Neural crest cell (in vitro differentiated cells): ENCODE results near the gene ZMIZ1. TPM values are rescaled to one million over a fixed set of nuclear protein-coding genes. Genes with fewer than 3 reads are reported as not detected.

Source experiments
- DNase-seq: peaks from one replicate; pipeline ENCODE4 v3.0.0; 2021; ENCODE audit warnings: low read depth, mixed read lengths, low spot score
- H3K27ac Mint-ChIP-seq: one replicate; pipeline ENCODE4 v1.8.0; 2021; ENCODE audit warnings: mild to moderate bottlenecking, mixed read lengths; ENCODE audit not compliant: unreplicated experiment
- H3K27me3 Mint-ChIP-seq: 2 replicates; pipeline ENCODE4 v1.8.0; 2021; ENCODE audit warnings: low read depth, mild to moderate bottlenecking, mixed read lengths
- H3K36me3 Mint-ChIP-seq: 2 replicates; pipeline ENCODE4 v1.8.0; 2021; ENCODE audit warnings: low read depth, mild to moderate bottlenecking, mixed read lengths
- H3K4me1 Mint-ChIP-seq: 2 replicates; pipeline ENCODE4 v1.8.0; 2021; ENCODE audit warnings: mixed read lengths
- H3K4me3 Mint-ChIP-seq: one replicate; pipeline ENCODE4 v1.8.0; 2021; ENCODE audit warnings: mild to moderate bottlenecking, mixed read lengths
- H3K9me3 Mint-ChIP-seq: 2 replicates; pipeline ENCODE4 v1.8.0; 2021; ENCODE audit warnings: mixed read lengths
- CTCF ChIP-seq: fragments of 200-600 bp; sonication (generic); conservative IDR thresholded peaks from 2 replicates; pipeline ENCODE4 v1.5.0; 2021; ENCODE audit warnings: antibody characterized with exemption, mild to moderate bottlenecking
- total RNA-seq: library from RNA; stranded (reverse); gene quantifications from 2 replicates; pipeline ENCODE4 v1.2.1, GENCODE V29; 2021

Gene ZMIZ1
- total RNA-seq, 1 donor from 2014 or later, result 92.0 TPM

- Mint-ChIP-seq H3K4me3 (peak overlapping the region; percentile 58), H3K27ac (peak overlapping the region; percentile 97), H3K9me3 (no peaks in the 10 kb centered on the region), H3K36me3 (peaks cover 8% of the 10 kb centered on the region), H3K27me3 (peaks cover 9% of the 10 kb centered on the region), H3K4me1 (peaks cover 44% of the 10 kb centered on the region)
- DNase-seq, result no peak
- TF ChIP-seq CTCF, result no peak
Observed at GRCh38 chr10:79230850-79231249, 162.1 kb downstream of the ZMIZ1 start.

- peak overlapping the region; percentile 61 for H3K27ac Mint-ChIP-seq
- no peaks in the 10 kb centered on the region for H3K9me3 Mint-ChIP-seq
- peaks cover 12% of the 10 kb centered on the region for H3K27me3 Mint-ChIP-seq
- peaks cover 54% of the 10 kb centered on the region for H3K4me1 Mint-ChIP-seq
- H3K4me3 Mint-ChIP-seq, result no peak overlapping the region
- DNase-seq, result no peak
- H3K36me3 Mint-ChIP-seq, result peaks cover 8% of the 10 kb centered on the region
- TF ChIP-seq CTCF, result no peak
Observed at GRCh38 chr10:79231908-79232307, 163.1 kb downstream of the ZMIZ1 start.

- H3K27ac Mint-ChIP-seq, result no peak overlapping the region
- H3K9me3 Mint-ChIP-seq, result no peaks in the 10 kb centered on the region
- peaks cover 8% of the 10 kb centered on the region for H3K36me3 Mint-ChIP-seq
- DNase-seq, result no peak
- H3K4me3 Mint-ChIP-seq, result no peak overlapping the region
- peaks cover 13% of the 10 kb centered on the region for H3K27me3 Mint-ChIP-seq
- H3K4me1 Mint-ChIP-seq, result peaks cover 62% of the 10 kb centered on the region
- TF ChIP-seq CTCF, result no peak
Observed at GRCh38 chr10:79232864-79233263, 164.1 kb downstream of the ZMIZ1 start.

GRCh38 chr10:79234391-79235315 lies 165.9 kb downstream of the ZMIZ1 start:
- H3K9me3 Mint-ChIP-seq, result no peaks in the 10 kb centered on the region
- H3K4me3 Mint-ChIP-seq, result peak overlapping the region; percentile 58
- TF ChIP-seq CTCF, result no peak
- no peak overlapping the region for H3K27ac Mint-ChIP-seq
- H3K27me3 Mint-ChIP-seq, result peaks cover 17% of the 10 kb centered on the region
- H3K36me3 Mint-ChIP-seq, result peaks cover 8% of the 10 kb centered on the region
- peaks cover 64% of the 10 kb centered on the region for H3K4me1 Mint-ChIP-seq
- no peak for DNase-seq

GRCh38 chr10:79235765-79236432 lies 167.1 kb downstream of the ZMIZ1 start:
- Mint-ChIP-seq H3K9me3 (no peaks in the 10 kb centered on the region), H3K4me3 (peak overlapping the region; percentile 45), H3K4me1 (peaks cover 63% of the 10 kb centered on the region), H3K27ac (peak overlapping the region; percentile 93), H3K27me3 (peaks cover 23% of the 10 kb centered on the region), H3K36me3 (peaks cover 6% of the 10 kb centered on the region)
- DNase-seq, result no peak
- no peak for TF ChIP-seq CTCF
